Fibroblast of mammary gland (primary cell): ENCODE measurements around the gene CHRM2.

Source experiments
- DNase-seq: peaks from one replicate; pipeline ENCODE4 v3.0.0-alpha.2; 2010; ENCODE audit warnings: low read depth
- H3K4me3 ChIP-seq: 2 replicates; pipeline ENCODE4 v1.5.1; 2011; ENCODE audit warnings: low read depth, mild to moderate bottlenecking, low read length, moderate library complexity; ENCODE audit not compliant: control insufficient read depth
- CTCF ChIP-seq: conservative IDR thresholded peaks from 2 replicates; pipeline ENCODE4 v1.5.1; 2011; ENCODE audit warnings: low read depth, low read length, inconsistent platforms; ENCODE audit not compliant: control insufficient read depth, insufficient read depth

Gene CHRM2

GRCh38 chr7:137006293-137006692 is 137.8 kb downstream of the CHRM2 start:
- TF ChIP-seq CTCF, result no peak
- peak; percentile 27 for DNase-seq
- H3K4me3 ChIP-seq, result no peak overlapping the region

GRCh38 chr7:137007001-137007694 is 138.7 kb downstream of the CHRM2 start:
- TF ChIP-seq CTCF, result no peak
- no peak overlapping the region for H3K4me3 ChIP-seq
- no peak for DNase-seq

- TF ChIP-seq CTCF, result no peak
- H3K4me3 ChIP-seq, result no peak overlapping the region
- no peak for DNase-seq
Observed at GRCh38 chr7:137009404-137009803, 141.0 kb downstream of the CHRM2 start.

- no peak overlapping the region for H3K4me3 ChIP-seq
- DNase-seq, result no peak
- TF ChIP-seq CTCF, result no peak
Observed at GRCh38 chr7:137015015-137015414, 146.6 kb downstream of the CHRM2 start.

GRCh38 chr7:137017221-137017620 is 148.8 kb downstream of the CHRM2 start:
- no peak for TF ChIP-seq CTCF
- no peak overlapping the region for H3K4me3 ChIP-seq
- DNase-seq, result no peak

GRCh38 chr7:137018468-137018867 is 150.0 kb downstream of the CHRM2 start:
- no peak for DNase-seq
- TF ChIP-seq CTCF, result no peak
- no peak overlapping the region for H3K4me3 ChIP-seq

- H3K4me3 ChIP-seq, result no peak overlapping the region
- TF ChIP-seq CTCF, result no peak
- DNase-seq, result no peak
Observed at GRCh38 chr7:137020351-137020750, 151.9 kb downstream of the CHRM2 start.
